Measurements from ENCODE around the gene MOGAT3. TPM values are rescaled to one million over a fixed set of nuclear protein-coding genes. Genes with fewer than 3 reads are reported as not detected.

The MOGAT3 gene
- total and polyA plus RNA-seq, 2 experiments from 2014 or later: 6.3 to 14.0 TPM

DNA sequence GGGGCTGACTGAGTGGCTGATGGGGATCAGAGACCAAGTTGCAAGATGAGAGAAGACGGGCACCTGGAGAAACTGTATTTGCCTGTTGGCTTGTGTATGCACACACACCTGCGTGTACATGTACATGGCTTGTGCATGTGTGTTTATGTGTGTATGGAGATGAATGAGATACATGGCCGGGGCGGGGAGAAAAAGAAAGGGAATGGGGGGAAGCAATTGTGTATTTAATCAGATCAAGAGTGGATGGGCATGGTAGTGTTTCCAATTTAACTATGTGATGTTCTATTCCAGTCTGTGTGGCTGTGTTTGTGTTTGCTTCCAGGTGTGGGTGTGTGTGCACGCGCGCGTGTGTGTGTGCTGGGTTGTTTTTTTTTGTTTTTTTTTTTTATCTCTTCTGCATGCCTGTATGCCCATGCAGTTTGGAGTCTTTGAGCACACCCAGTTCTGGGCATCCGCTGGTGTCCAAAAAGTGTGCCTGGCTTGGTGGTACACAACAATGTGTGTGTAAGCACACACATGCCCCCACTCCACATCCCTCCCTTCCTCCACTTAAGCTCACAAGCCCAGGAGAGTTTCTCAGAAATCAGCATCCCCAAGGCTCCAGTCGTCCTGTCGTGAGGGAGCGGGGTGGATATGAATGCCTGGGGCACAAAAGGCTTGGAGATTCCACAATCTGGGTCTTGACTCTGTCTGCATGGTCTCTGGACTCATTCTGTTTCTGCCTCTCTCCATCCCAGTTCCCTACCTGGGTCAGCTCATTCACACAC is 33.0 kb downstream of the MOGAT3 start:
- H3K9me3 ChIP-seq (ENCODE audit: low read depth): no peaks in the 10 kb centered on the region
- H3K4me2 ChIP-seq: no peak overlapping the region
- peaks cover 91% of the 10 kb centered on the region for H3K27me3 ChIP-seq
- TF ChIP-seq EZH2phosphoT487 (IDR thresholded peaks at IDR 0.05; ENCODE audit: low read depth, severe bottlenecking, unreplicated experiment) (no peak), EZH2 (IDR thresholded peaks at IDR 0.05; ENCODE audit: borderline replicate concordance) (no peak)
- TF ChIP-seq, protein P1, sequence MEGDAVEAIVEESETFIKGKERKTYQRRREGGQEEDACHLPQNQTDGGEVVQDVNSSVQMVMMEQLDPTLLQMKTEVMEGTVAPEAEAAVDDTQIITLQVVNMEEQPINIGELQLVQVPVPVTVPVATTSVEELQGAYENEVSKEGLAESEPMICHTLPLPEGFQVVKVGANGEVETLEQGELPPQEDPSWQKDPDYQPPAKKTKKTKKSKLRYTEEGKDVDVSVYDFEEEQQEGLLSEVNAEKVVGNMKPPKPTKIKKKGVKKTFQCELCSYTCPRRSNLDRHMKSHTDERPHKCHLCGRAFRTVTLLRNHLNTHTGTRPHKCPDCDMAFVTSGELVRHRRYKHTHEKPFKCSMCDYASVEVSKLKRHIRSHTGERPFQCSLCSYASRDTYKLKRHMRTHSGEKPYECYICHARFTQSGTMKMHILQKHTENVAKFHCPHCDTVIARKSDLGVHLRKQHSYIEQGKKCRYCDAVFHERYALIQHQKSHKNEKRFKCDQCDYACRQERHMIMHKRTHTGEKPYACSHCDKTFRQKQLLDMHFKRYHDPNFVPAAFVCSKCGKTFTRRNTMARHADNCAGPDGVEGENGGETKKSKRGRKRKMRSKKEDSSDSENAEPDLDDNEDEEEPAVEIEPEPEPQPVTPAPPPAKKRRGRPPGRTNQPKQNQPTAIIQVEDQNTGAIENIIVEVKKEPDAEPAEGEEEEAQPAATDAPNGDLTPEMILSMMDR (IDR thresholded peaks at IDR 0.05; ENCODE audit: poor library complexity): no peak
- H3K79me2 ChIP-seq: no peaks in the 10 kb centered on the region
- 5% methylated on average over 11 of the region's 12 CpGs for WGBS (ENCODE audit: low lambda C conversion rate, missing lambda C conversion rate)
- H3K9me2 ChIP-seq (replicated peaks; ENCODE audit: insufficient read depth): no peaks in the 10 kb centered on the region
- H3K36me3 ChIP-seq (replicated peaks; ENCODE audit: insufficient read depth, low read depth): no peaks in the 10 kb centered on the region
- no peak overlapping the region for H3K4me3 ChIP-seq
- H4K20me1 ChIP-seq (ENCODE audit: insufficient read depth, poor library complexity, severe bottlenecking): peaks cover 9% of the 10 kb centered on the region
- DNase-seq (ENCODE audit: low spot score): no peak
- H3K27ac ChIP-seq: no peak overlapping the region
- no peak overlapping the region for H2AFZ ChIP-seq
- peaks cover 28% of the 10 kb centered on the region for H3K4me1 ChIP-seq (ENCODE audit: insufficient read depth)

DNA sequence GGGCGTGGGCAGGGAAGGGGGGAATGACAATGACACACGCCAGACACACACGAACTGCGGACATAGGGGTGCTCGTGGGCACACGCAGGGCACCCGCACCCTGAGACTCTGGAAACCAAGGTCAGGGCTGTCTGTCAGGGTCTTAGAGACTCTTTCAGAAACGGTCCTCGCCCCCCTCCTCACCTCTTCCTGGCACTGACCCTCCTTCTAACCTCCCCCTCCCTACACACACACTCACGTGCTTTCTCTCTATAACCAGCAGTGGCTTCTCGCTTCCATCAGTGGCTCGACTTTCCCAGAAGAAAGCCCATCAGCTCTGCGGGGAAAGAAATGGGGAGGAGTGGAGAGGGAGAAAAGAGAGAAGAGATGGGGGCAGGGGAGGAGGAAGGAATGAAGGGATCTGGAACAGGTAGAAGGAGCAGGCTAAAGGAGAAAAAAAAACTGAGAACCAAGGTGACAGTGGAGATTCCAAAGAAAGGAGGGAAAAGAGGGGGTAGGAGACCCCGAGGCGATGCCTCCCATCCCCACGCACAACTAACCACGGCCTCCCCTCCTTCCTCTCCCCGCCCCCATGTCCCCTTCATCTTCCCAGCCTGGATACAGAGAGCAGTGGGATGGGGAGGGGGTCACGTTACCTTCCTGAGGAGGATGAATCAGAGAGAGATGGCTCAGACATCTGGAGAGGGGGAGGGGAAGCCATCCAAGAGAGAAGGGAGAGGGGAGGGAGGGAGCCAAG is 33.8 kb downstream of the MOGAT3 start:
- H3K27me3 ChIP-seq: peaks cover 90% of the 10 kb centered on the region
- WGBS (ENCODE audit: low lambda C conversion rate, missing lambda C conversion rate): 5% methylated on average over 11 of the region's 19 CpGs

DNA sequence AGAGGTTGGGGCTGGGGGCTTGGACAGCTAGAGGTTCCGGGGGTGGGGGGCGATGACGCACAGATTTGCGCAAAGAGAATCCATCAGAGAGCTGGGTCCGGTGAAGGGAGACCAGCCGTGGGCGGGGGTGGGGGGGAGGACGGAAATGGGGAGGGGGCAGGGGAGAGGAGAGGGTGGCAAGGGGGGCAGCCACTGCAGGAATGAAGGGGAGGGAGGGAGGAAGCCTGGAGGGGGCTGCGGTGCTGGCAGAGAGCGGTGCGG is 34.3 kb downstream of the MOGAT3 start:
- Histone ChIP-seq H2AFZ (no peak overlapping the region), H3K36me3 (replicated peaks; ENCODE audit: insufficient read depth, low read depth) (no peaks in the 10 kb centered on the region), H3K27ac (no peak overlapping the region), H3K4me2 (no peak overlapping the region), H4K20me1 (ENCODE audit: insufficient read depth, poor library complexity, severe bottlenecking) (peaks cover 9% of the 10 kb centered on the region), H3K4me1 (ENCODE audit: insufficient read depth) (peaks cover 25% of the 10 kb centered on the region), H3K9me3 (ENCODE audit: low read depth) (no peaks in the 10 kb centered on the region), H3K27me3 (peaks cover 86% of the 10 kb centered on the region), H3K4me3 (no peak overlapping the region), H3K9me2 (replicated peaks; ENCODE audit: insufficient read depth) (no peaks in the 10 kb centered on the region), H3K79me2 (no peaks in the 10 kb centered on the region)
- no peak for TF ChIP-seq EZH2 (IDR thresholded peaks at IDR 0.05; ENCODE audit: borderline replicate concordance)
- no peak for TF ChIP-seq EZH2phosphoT487 (IDR thresholded peaks at IDR 0.05; ENCODE audit: low read depth, severe bottlenecking, unreplicated experiment)
- TF ChIP-seq, protein P1 (IDR thresholded peaks at IDR 0.05; ENCODE audit: poor library complexity): no peak
- WGBS (ENCODE audit: low lambda C conversion rate, missing lambda C conversion rate): no CpG with 5 or more reads among the region's 11 CpGs
- no peak for DNase-seq (ENCODE audit: low spot score)

More for the DNA sequence above, 33.8 kb downstream of the MOGAT3 start:
- DNase-seq (ENCODE audit: low spot score): peak; percentile 50
- no peak overlapping the region for H3K4me3 ChIP-seq
- TF ChIP-seq EZH2phosphoT487 (IDR thresholded peaks at IDR 0.05; ENCODE audit: low read depth, severe bottlenecking, unreplicated experiment) (no peak), EZH2 (IDR thresholded peaks at IDR 0.05; ENCODE audit: borderline replicate concordance) (no peak)
- TF ChIP-seq, protein P1 (IDR thresholded peaks at IDR 0.05; ENCODE audit: poor library complexity): no peak
- no peaks in the 10 kb centered on the region for H3K9me2 ChIP-seq (replicated peaks; ENCODE audit: insufficient read depth)
- peaks cover 9% of the 10 kb centered on the region for H4K20me1 ChIP-seq (ENCODE audit: insufficient read depth, poor library complexity, severe bottlenecking)
- H2AFZ ChIP-seq: no peak overlapping the region
- no peaks in the 10 kb centered on the region for H3K36me3 ChIP-seq (replicated peaks; ENCODE audit: insufficient read depth, low read depth)
- peaks cover 26% of the 10 kb centered on the region for H3K4me1 ChIP-seq (ENCODE audit: insufficient read depth)
- H3K27ac ChIP-seq: no peak overlapping the region
- H3K79me2 ChIP-seq: no peaks in the 10 kb centered on the region
- no peak overlapping the region for H3K4me2 ChIP-seq
- no peaks in the 10 kb centered on the region for H3K9me3 ChIP-seq (ENCODE audit: low read depth)
